Hematopoietic multipotent progenitor cell treated with erythropoietin and hydrocortisone succinate and interleukin-3 and kit ligand, for 17 days (in vitro differentiated cells): ENCODE measurements around the gene OAS2.
"Not testable (repeated sequence)": the region's sequence is repeated elsewhere in the genome, so short reads cannot be mapped to it uniquely, and the experiment has no call there.

Experiments used
- DNase-seq: peaks from one replicate; pipeline ENCODE4 v3.0.0-alpha.2; 2015; ENCODE audit warnings: low spot score

OAS2 gene

DNA sequence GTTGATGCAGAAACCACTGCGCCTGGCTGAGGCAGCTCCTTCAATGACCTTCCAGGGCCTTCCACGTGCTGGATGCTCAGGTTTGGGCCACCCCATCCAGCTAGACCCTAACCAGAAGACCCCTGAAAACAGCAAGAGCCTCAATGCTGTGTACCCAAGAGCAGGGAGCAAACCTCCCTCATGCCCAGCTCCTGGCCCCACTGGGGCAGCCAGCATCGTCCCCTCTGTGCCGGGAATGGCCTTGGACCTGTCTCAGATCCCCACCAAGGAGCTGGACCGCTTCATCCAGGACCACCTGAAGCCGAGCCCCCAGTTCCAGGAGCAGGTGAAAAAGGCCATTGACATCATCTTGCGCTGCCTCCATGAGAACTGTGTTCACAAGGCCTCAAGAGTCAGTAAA, 29.5 kb upstream of the OAS2 start:
- no peak for DNase-seq

DNA sequence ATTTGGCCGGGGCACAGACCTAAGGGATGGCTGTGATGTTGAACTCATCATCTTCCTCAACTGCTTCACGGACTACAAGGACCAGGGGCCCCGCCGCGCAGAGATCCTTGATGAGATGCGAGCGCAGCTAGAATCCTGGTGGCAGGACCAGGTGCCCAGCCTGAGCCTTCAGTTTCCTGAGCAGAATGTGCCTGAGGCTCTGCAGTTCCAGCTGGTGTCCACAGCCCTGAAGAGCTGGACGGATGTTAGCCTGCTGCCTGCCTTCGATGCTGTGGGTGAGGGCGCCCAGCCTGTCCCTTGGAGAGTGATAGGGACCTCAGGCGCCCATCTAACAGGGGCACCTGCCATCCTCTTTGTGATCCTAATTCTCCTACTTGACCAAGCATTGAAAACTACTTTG, 27.6 kb upstream of the OAS2 start:
- DNase-seq: no peak

DNA sequence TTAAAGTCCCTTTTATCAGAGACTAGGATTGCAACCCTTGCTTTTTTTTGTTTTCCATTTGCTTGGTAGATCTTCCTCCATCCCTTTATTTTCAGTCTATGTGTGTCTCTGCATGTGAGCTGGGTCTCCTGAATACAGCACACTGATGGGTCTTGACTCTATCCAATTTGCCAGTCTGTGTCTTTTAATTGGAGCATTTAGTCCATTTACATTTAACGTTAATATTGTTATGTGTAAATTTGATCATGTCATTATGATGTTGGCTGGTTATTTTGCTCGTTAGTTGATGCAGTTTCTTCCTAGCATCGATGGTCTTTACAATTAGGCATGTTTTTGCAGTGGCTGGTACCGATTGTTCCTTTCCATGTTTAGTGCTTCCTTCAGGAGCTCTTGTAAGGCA, 21.2 kb upstream of the OAS2 start:
- DNase-seq: not testable (repeated sequence)

DNA sequence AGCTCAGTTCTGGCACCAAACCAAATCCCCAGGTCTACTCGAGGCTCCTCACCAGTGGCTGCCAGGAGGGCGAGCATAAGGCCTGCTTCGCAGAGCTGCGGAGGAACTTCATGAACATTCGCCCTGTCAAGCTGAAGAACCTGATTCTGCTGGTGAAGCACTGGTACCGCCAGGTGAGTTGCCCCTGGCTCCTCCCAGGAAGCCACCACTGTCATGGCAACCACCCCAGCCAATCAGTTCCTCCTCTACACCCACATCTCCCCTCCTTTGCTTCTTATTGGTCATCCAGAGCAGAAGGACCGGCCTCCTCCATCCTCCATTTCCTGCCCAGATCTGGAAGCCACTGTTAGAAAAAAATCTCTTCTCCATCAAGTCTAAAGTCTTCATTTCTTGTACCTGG, 17.2 kb upstream of the OAS2 start:
- DNase-seq: no peak

DNA sequence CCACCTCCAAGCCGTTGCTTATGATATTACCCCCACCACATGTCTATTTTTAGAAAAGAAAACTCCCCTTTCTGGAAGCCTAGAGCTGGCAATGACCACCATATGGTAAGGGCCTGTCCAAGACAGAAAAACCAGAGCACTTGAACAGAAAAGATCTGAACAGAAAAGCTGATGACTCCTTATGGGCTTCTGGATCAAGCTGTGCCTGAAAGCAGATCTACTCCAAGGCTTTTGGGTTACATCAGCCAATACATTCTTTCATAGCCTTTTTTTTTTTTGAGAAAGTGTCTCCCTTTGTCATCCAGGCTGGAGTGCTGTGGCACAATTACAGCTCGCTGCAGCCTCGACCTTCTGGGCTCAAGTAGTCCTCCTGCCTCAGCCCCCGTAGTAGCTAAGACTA, 16.8 kb upstream of the OAS2 start:
- DNase-seq: no peak

DNA sequence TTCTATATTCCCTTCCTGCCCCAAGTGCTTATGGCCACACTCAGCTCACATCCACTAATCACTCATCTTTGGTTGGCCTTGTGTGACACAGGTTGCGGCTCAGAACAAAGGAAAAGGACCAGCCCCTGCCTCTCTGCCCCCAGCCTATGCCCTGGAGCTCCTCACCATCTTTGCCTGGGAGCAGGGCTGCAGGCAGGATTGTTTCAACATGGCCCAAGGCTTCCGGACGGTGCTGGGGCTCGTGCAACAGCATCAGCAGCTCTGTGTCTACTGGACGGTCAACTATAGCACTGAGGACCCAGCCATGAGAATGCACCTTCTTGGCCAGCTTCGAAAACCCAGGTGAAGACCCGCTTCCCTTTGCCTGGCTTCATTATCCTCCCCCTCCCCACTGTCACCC, 15.8 kb upstream of the OAS2 start:
- DNase-seq: no peak

DNA sequence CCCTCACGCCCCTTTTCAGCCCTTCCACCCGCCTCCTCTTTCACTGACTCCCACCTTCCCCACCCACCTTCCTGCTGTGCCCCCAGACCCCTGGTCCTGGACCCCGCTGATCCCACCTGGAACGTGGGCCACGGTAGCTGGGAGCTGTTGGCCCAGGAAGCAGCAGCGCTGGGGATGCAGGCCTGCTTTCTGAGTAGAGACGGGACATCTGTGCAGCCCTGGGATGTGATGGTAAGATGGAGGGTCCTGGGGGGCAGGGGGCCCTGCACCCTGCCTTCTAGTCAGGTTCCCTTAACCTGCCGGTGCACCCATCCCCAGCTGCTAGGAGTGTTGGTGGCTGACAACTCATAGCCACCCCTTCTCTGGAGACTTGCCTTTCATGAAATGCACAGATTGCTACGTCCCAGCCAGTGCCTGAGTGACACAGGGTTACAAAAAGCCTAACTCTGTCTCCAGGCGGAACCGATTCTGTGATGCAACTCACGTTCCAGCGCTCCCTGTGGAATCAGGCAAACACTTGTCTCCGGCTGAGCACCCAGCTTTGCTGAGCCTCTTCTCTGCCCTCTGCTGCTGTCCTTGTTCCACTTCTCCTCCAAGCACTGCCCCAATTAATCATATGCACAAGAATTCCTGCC, 15.0 kb upstream of the OAS2 start:
- no peak for DNase-seq

DNA sequence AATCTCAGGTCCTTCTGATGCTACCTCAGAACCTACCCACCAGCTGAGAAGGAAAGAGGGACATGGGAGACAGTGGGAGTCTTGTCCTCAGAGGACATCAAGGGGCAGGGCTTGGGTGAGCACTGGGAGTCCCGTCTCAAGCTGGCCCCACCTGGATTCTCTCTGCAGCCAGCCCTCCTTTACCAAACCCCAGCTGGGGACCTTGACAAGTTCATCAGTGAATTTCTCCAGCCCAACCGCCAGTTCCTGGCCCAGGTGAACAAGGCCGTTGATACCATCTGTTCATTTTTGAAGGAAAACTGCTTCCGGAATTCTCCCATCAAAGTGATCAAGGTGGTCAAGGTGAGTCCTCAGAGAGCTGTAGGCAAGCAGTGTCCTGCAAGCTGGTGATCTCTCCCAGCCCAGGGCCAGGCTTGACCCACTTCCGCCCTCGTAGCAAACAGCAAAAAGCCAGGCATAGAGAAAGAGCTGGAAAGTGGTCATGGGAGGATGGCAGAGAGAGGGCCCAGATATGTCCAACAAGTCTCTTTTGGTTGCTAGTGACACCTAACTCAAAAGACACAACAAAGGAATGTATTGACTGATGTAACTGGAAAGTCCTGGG, 14.2 kb upstream of the OAS2 start:
- DNase-seq: no peak

DNA sequence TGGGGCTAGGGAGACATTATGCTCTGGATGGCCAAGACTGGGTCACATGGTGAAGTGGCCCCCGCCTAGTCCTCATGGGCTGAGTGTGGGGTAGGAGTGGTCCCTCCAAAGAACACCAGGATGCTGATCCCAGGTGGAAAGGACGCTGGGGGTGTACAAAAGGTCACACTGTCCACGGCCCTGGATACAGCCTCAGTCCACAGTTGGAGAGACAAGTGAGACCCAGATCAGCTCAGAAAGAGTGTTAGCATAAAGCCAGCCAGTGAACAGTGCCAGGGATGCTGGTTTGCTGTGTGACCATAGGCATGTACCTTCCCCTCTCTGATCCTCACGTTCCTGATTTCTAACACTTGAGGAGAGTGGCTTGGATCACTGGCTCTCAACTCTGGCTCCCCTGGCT, 13.4 kb upstream of the OAS2 start:
- DNase-seq: no peak

DNA sequence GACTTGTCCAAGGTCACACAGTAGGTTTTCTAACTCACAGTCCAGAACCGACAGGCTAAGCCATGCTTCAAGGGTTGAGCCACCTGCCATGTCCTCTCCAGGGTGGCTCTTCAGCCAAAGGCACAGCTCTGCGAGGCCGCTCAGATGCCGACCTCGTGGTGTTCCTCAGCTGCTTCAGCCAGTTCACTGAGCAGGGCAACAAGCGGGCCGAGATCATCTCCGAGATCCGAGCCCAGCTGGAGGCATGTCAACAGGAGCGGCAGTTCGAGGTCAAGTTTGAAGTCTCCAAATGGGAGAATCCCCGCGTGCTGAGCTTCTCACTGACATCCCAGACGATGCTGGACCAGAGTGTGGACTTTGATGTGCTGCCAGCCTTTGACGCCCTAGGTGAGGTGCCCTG, 12.7 kb upstream of the OAS2 start:
- DNase-seq: no peak

DNA sequence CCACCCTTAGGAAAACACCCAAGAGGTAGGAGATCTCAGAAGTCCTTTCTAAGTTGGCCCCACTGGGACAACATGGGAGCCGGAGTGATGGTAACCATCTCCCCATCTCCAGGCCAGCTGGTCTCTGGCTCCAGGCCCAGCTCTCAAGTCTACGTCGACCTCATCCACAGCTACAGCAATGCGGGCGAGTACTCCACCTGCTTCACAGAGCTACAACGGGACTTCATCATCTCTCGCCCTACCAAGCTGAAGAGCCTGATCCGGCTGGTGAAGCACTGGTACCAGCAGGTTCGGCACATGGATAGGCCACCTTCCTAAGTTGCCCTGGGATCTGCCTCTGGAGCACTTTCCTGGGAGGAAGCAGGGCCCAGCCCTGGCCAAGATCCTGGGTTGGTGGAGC, 11.0 kb upstream of the OAS2 start:
- no peak for DNase-seq

DNA sequence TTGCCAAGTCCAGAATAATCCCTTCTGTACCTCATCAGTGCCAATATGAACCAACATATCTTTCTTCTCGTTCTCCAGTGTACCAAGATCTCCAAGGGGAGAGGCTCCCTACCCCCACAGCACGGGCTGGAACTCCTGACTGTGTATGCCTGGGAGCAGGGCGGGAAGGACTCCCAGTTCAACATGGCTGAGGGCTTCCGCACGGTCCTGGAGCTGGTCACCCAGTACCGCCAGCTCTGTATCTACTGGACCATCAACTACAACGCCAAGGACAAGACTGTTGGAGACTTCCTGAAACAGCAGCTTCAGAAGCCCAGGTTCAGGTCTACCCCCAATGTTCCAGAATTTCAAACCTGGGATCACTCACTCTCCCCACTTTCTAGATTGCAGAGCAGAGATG, 10.5 kb upstream of the OAS2 start:
- DNase-seq: no peak

DNA sequence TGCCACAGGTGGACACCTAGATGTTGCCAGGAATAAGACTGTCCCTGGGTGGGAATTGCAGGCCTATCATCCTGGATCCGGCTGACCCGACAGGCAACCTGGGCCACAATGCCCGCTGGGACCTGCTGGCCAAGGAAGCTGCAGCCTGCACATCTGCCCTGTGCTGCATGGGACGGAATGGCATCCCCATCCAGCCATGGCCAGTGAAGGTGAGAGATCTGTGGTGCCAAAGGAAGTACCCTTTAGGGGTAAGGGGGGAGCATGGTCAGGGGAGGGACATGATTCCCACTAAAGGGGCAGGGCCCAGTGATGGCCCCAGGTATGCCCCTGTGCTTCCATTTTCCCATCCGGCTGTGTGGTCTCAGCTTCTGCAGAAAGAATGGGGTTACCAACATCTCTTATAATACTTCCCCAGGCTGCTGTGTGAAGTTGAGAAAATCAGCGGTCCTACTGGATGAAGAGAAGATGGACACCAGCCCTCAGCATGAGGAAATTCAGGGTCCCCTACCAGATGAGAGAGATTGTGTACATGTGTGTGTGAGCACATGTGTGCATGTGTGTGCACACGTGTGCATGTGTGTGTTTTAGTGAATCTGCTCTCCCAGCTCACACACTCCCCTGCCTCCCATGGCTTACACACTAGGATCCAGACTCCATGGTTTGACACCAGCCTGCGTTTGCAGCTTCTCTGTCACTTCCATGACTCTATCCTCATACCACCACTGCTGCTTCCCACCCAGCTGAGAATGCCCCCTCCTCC, 8.6 kb upstream of the OAS2 start:
- no peak for DNase-seq

DNA sequence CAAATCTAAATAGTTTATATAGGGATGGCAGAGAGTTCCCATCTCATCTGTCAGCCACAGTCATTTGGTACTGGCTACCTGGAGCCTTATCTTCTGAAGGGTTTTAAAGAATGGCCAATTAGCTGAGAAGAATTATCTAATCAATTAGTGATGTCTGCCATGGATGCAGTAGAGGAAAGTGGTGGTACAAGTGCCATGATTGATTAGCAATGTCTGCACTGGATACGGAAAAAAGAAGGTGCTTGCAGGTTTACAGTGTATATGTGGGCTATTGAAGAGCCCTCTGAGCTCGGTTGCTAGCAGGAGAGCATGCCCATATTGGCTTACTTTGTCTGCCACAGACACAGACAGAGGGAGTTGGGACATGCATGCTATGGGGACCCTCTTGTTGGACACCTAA, 7.9 kb upstream of the OAS2 start:
- no peak for DNase-seq

DNA sequence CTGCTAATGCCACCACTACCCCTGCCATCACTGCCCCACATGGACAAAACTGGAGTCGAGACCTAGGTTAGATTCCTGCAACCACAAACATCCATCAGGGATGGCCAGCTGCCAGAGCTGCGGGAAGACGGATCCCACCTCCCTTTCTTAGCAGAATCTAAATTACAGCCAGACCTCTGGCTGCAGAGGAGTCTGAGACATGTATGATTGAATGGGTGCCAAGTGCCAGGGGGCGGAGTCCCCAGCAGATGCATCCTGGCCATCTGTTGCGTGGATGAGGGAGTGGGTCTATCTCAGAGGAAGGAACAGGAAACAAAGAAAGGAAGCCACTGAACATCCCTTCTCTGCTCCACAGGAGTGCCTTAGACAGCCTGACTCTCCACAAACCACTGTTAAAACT, 7.1 kb upstream of the OAS2 start:
- no peak for DNase-seq

DNA sequence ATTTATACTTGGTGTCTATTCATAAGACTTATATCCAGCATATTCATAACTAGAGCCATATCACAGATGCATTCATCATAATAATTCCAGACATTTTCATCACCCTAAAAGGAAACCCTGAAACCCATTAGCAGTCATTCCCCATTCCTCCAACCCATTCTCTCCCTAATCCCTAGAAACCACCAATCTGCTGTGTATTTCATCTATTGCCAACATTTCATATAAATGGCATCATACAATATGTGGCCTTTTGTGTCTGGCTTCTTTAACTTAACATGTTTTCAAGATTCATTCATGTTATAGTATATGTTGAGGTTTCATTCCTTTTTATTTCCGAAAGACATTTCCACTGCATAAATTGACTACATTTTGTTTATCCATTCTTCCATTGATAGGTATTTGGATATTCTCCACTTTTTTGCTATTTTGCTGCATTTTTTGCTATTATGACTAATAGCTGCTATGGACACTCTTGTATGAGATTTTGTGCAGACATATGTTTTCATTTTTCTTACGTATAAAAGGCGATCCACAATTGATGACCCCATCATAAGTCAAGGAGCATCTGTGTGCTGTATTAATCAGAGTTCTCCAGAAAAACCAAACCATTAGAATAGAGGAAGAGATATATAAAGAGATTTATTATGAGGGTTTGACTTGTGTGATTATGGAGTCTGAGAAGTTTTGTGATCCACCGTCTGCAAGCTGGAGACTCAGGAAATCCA, 5.1 kb upstream of the OAS2 start:
- no peak for DNase-seq

DNA sequence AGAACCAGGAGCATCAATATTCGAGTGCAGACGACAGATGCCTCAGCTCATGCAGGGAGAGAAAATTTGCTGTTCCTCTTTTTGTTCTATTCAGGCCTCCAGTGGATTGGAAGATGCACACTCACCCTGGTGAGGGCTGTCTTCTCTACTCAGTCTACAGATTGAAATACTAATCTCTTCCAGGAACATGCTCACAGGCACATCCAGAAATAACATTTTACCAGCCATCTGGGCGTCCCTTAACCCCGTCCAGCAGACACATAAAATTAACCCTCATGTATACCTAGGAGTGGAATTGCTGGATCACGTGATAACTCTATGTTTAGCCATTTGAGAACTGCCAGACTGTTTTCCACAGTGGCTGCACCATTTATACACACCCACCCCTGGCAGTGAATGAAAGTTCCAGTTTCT, 4.5 kb upstream of the OAS2 start:
- DNase-seq: no peak

DNA sequence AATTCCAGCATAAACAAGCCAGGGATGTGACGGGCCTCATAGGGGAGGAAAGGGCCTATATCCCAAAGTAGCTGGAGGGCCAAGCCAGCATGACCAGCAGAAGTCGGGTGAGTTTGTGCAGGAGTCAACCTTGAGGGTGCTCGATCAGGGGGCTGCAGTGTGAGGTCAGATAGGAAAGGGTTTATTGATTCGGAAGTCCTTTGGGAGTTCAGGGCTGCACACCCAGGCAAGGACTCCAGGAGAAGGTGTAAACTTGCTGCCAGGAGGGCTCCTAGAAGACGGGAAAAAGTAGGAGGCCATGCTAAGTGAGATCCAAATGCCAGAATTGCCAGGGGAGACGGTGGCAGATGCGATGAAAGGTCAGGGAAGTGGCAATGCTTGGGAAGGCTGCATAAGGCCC, 3.4 kb upstream of the OAS2 start:
- DNase-seq: no peak

DNA sequence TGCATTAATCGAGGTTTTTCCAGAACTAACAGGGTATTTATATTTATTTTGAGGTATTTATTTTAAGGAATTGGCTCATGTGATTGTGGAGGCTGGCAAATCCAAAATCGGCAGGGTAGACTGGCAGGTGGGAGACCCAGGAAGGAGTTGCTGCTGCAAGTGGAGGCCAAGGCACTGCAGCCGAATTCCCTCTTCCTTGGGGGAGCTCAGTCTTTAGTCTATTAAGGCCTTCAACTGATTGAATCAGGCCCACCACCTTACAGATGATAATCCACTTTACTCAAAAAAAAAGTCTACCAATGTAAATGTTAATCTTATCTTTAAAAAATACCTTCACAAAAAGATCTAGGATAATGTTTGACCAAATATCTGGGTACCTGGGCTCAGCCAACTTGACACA, 1.2 kb upstream of the OAS2 start:
- DNase-seq: no peak

DNA sequence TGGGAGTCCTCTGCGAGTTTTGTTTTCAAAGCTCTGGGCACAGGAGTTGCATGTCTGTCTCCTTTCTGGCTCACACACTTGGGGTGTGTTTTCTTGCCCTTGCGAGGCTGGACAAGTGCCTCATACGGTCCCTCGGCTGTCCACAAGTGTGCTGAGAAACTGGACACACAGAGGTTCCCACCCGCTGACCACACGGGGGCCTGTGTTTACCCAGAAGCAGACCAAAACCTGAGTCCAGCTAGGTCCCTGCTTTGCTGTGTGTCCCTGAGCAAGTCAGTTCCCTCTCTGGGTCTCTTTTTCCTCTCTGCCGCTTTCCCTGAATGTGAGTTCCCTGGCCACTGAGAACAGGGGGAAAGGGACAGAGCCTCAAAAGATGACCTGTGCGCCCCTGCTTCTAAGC, 678 bp upstream of the OAS2 start:
- DNase-seq: no peak

DNA sequence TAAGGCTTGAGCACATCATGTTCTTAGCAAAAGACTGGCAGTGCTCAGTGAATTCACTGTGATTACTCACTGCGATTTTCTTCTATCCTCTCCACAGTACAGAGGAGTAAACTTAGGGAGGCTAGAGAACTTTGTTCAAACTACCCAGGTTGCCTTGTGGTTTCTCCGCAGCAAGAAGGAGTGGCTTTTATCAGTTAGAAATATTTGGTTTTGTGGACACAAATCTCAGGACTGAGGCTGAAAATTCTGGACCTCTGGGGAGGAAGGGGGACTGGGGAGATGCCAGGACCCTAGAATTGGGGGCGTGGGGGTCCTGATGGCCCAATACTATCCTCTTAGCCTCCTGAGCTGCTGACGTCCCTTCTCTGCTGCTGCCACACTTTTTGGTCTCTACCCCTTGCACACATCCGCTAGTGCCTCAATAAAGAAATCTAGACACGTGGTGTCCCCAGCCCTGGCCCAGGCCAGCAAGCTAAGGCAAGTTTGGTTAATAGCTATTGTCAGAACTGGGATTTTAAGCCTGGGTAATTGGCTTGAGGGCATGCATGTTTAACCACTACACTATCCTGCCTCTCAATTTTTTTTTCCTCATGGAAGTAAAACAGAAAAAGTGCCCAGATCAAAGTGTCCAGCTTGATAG, 842 bp downstream of the OAS2 start:
- no peak for DNase-seq

DNA sequence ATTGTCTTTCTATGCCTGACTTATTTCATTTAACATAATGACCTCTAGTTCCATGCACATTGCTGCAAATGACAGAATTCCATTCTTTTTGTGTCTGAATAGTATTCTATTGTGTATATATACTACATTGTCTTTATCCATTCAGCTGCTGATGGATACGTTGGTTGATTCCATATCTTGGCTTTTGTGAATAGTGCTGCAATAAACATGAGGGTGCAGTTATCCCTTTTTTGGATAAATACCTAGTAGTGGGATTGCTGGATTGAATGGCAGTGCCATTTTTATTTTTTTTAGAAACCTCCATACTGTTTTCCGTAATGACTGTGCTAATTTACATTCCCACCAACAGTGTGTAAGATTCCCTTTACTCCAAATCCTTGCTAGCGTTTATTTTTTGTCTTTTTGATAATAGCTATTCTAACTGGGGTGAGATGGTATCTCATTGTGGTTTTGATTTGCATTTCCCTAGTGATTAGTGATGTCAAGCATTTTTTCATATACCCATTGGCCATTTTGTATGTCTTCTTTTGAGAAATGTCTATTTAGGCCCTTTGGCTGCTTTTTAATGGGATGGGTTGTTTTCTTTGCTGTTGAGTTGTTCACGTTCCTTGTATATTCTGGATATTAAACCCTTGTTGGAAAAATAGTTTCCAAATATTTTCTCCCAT, 2.3 kb downstream of the OAS2 start:
- DNase-seq: no peak
